ENCODE data around the gene PLA1A. TPM values are rescaled to one million over a fixed set of nuclear protein-coding genes. Genes with fewer than 3 reads are reported as not detected.
A peak's percentile ranks its signal among the peaks of the same experiment; 100 is the strongest.

The PLA1A gene
- polyA plus RNA-seq, 1 donor from 2014 or later = not detected

- peaks cover 1% of the 10 kb centered on the region for H3K36me3 Mint-ChIP-seq
- no peaks in the 10 kb centered on the region for H3K27me3 Mint-ChIP-seq
- H3K4me1 Mint-ChIP-seq = no peaks in the 10 kb centered on the region
- no peak overlapping the region for H3K27ac Mint-ChIP-seq
- no peak overlapping the region for H3K4me3 Mint-ChIP-seq
- H3K9me3 Mint-ChIP-seq = peaks cover 0 to 2% (median 0%) of the 10 kb centered on the region in 3 donors
These were observed 11.6 kb downstream of the PLA1A start for GRCh38 chr3:119609301-119609700.

- Mint-ChIP-seq H3K36me3 (peaks cover 1% of the 10 kb centered on the region), H3K27me3 (no peaks in the 10 kb centered on the region), H3K4me1 (no peaks in the 10 kb centered on the region), H3K4me3 (no peak overlapping the region), H3K27ac (no peak overlapping the region), H3K9me3 (peaks cover 0 to 2% (median 0%) of the 10 kb centered on the region in 3 donors)
These were observed 14.0 kb downstream of the PLA1A start for GRCh38 chr3:119611664-119612063.

- peaks cover 0 to 2% (median 0%) of the 10 kb centered on the region in 3 donors for H3K9me3 Mint-ChIP-seq
- no peak overlapping the region for H3K4me3 Mint-ChIP-seq
- H3K4me1 Mint-ChIP-seq = no peaks in the 10 kb centered on the region
- H3K27me3 Mint-ChIP-seq = no peaks in the 10 kb centered on the region
- H3K27ac Mint-ChIP-seq = no peak overlapping the region
- H3K36me3 Mint-ChIP-seq = peaks cover 2% of the 10 kb centered on the region
These were observed 15.5 kb downstream of the PLA1A start for GRCh38 chr3:119613201-119613600.

- H3K4me1 Mint-ChIP-seq = peaks cover 0 to 1% (median 0%) of the 10 kb centered on the region in 3 donors
- no peak overlapping the region for H3K4me3 Mint-ChIP-seq
- peaks cover under 1% of the 10 kb centered on the region for H3K27me3 Mint-ChIP-seq
- no peak overlapping the region for H3K27ac Mint-ChIP-seq
- peaks cover 2% of the 10 kb centered on the region for H3K36me3 Mint-ChIP-seq
- peaks cover 0 to 2% (median 0%) of the 10 kb centered on the region in 3 donors for H3K9me3 Mint-ChIP-seq
These were observed 16.2 kb downstream of the PLA1A start for GRCh38 chr3:119613872-119614271.

- Mint-ChIP-seq H3K36me3 (peaks cover 2% of the 10 kb centered on the region), H3K4me3 (no peak overlapping the region), H3K27ac (no peak overlapping the region), H3K27me3 (peaks cover 2% of the 10 kb centered on the region), H3K4me1 (peaks cover 0 to 6% (median 0%) of the 10 kb centered on the region in 3 donors), H3K9me3 (peaks cover 0 to 2% (median 0%) of the 10 kb centered on the region in 3 donors)
These were observed 18.4 kb downstream of the PLA1A start for GRCh38 chr3:119616056-119616455.

GRCh38 chr3:119619094-119619493, 21.4 kb downstream of the PLA1A start:
- Mint-ChIP-seq H3K36me3 (peaks cover 2% of the 10 kb centered on the region), H3K27me3 (peaks cover 2% of the 10 kb centered on the region), H3K4me1 (peaks cover 0 to 6% (median 0%) of the 10 kb centered on the region in 3 donors), H3K9me3 (no peaks in the 10 kb centered on the region), H3K4me3 (peak overlapping the region in 2 of 4 donors; percentile 2 to 13), H3K27ac (peak overlapping the region in 1 of 3 donors; percentile 10)

DNA sequence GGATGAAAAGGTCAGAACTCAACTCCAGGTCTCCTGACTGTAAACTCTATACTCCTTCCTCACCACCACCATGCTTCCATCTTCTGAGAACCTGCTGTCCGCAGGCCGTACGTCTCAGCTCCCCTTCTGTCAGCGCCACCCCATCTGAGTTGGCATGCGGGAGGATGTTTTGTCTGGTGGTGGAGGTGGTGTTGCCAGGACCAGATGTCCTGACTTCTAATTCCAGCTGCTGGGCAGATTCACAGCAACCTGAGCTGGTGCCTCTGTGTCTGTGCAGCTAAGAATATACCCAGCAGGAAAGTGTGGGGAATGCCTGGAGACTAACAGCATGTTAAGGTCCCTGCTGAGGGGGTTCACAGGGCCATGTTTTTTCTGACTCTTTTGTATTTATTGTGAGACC, 23.2 kb downstream of the PLA1A start:
- H3K9me3 Mint-ChIP-seq = no peaks in the 10 kb centered on the region

GRCh38 chr3:119624002-119624720, 26.5 kb downstream of the PLA1A start:
- no peak overlapping the region for H3K27ac Mint-ChIP-seq

More for the DNA sequence above, 23.2 kb downstream of the PLA1A start:
- H3K27me3 Mint-ChIP-seq = peaks cover 2% of the 10 kb centered on the region
- H3K4me3 Mint-ChIP-seq = no peak overlapping the region
- H3K27ac Mint-ChIP-seq = peak overlapping the region in 1 of 3 donors; percentile 81
- peaks cover 5 to 11% (median 9%) of the 10 kb centered on the region in 3 donors for H3K4me1 Mint-ChIP-seq
- H3K36me3 Mint-ChIP-seq = peaks cover 2% of the 10 kb centered on the region

DNA sequence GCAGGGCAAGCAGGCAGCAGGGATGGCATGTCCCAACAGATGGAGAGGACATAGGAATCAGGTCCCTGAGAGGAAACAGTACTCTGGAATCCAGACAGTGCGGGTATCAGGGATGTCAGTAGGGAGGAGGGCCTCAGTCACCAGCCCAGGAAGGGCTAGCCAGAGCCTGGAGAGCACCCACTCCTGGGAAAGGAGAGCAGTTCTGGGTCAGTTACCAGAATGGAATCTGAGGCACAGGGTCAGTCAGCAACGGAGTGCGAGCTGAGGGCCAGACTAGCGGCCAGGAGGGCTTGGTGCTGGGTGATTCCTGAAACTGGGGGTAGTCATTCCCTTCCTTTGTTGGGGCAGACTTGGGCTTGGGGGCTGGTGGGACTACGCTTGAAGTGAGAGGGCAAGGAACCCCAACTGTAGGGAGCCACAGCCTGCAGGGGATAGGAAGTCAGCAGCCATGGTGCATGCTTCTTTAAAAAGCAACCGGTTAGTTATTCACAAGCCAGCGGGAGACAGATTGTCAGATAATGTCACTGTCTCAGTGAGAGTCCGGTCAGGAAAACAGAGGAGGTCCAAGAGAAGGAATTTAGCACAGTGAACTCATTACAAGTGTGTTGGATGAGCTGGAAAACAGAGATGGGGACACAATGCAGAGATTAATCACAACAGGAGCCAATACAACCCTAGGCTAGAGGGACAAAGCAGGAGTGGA, 27.9 kb downstream of the PLA1A start:
- peaks cover 33 to 41% (median 37%) of the 10 kb centered on the region in 3 donors for H3K4me1 Mint-ChIP-seq
- H3K4me3 Mint-ChIP-seq = peak overlapping the region in 3 of 4 donors; percentile 6 to 43 (median 28)
- no peaks in the 10 kb centered on the region for H3K36me3 Mint-ChIP-seq
- no peaks in the 10 kb centered on the region for H3K9me3 Mint-ChIP-seq
- no peak overlapping the region for H3K27ac Mint-ChIP-seq
- no peaks in the 10 kb centered on the region for H3K27me3 Mint-ChIP-seq

More at GRCh38 chr3:119624002-119624720, 26.5 kb downstream of the PLA1A start:
- H3K27me3 Mint-ChIP-seq = no peaks in the 10 kb centered on the region
- H3K9me3 Mint-ChIP-seq = no peaks in the 10 kb centered on the region
- peaks cover 33 to 35% (median 33%) of the 10 kb centered on the region in 3 donors for H3K4me1 Mint-ChIP-seq
- H3K4me3 Mint-ChIP-seq = no peak overlapping the region
- H3K36me3 Mint-ChIP-seq = no peaks in the 10 kb centered on the region

- H3K36me3 Mint-ChIP-seq = no peaks in the 10 kb centered on the region
- H3K4me1 Mint-ChIP-seq = peaks cover 33 to 41% (median 39%) of the 10 kb centered on the region in 3 donors
- no peaks in the 10 kb centered on the region for H3K9me3 Mint-ChIP-seq
- H3K27me3 Mint-ChIP-seq = no peaks in the 10 kb centered on the region
- peak overlapping the region in 1 of 4 donors; percentile 28 for H3K4me3 Mint-ChIP-seq
- peak overlapping the region in 1 of 3 donors; percentile 30 for H3K27ac Mint-ChIP-seq
These were observed 28.5 kb downstream of the PLA1A start for GRCh38 chr3:119626196-119626595.

GRCh38 chr3:119627461-119627860, 29.8 kb downstream of the PLA1A start:
- Mint-ChIP-seq H3K4me3 (peak overlapping the region; percentile 58 to 91 (median 68)), H3K36me3 (no peaks in the 10 kb centered on the region), H3K4me1 (peaks cover 35 to 41% (median 40%) of the 10 kb centered on the region in 3 donors)

DNA sequence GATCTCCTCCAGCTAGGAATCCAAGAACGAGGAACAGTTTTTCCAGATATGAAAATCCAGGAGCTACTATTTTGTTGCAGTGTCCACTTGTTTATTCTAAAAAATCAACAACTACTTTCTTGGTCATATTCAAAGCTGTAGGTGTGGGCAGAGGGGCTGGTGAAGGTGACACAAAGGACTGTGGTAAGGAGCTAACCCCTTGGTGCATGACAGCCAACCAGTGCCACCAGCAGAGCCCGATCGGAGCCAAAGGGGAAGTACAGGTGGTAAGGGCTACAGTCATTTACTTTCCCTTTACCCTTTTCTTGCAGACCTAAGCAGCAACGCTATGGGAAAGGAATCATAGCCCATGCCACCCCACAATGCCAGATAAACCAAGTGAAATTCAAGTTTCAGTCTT, 30.7 kb downstream of the PLA1A start:
- H3K27me3 Mint-ChIP-seq = no peaks in the 10 kb centered on the region
- peak overlapping the region; percentile 44 to 91 (median 60) for H3K4me3 Mint-ChIP-seq
- no peaks in the 10 kb centered on the region for H3K36me3 Mint-ChIP-seq
- H3K27ac Mint-ChIP-seq = peak overlapping the region; percentile 43 to 95 (median 64)
- H3K4me1 Mint-ChIP-seq = peaks cover 35 to 41% (median 40%) of the 10 kb centered on the region in 3 donors
- no peaks in the 10 kb centered on the region for H3K9me3 Mint-ChIP-seq

More at GRCh38 chr3:119627461-119627860, 29.8 kb downstream of the PLA1A start:
- Mint-ChIP-seq H3K9me3 (no peaks in the 10 kb centered on the region), H3K27me3 (no peaks in the 10 kb centered on the region), H3K27ac (peak overlapping the region; percentile 64 to 95 (median 76))

GRCh38 chr3:119628816-119629445, 31.2 kb downstream of the PLA1A start:
- Mint-ChIP-seq H3K36me3 (no peaks in the 10 kb centered on the region), H3K9me3 (no peaks in the 10 kb centered on the region), H3K27ac (peak overlapping the region; percentile 43 to 95 (median 64)), H3K27me3 (no peaks in the 10 kb centered on the region), H3K4me3 (peak overlapping the region; percentile 44 to 91 (median 60)), H3K4me1 (peaks cover 35 to 42% (median 41%) of the 10 kb centered on the region in 3 donors)

DNA sequence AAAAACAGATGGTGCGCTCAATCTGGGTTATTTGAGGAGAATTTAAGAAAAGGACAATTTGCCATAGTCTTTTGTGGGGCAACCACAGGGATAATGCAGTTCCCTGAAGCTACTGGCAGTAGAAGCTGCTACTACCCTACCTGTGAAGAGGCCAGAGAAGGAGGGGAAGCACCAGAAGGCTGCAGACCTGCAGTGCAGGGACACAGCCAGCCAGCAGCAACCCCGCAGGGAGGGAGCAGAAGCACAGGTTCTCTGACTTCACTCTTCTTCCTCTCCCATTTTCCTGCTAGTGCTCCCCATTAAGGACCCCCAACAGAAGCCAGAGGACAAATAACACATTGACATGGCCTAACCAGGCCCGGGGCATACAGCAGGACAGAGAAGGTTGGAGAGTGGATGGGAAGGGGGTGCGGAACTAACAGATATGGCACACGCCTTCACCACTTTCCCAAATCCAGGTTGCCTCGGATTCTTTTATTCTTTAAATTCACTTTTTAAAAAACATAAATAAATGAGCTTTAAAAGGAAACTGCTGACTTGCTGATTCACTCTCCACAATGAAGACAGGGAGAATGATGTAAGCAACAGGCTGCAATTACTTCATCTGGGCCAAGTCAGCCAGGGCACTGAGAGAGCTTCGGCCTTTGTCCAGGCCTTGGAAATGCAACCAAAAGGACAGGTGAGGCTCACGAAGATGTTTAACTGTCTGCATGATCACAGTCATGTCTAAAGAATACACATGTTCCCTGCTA, 32.6 kb downstream of the PLA1A start:
- H3K4me3 Mint-ChIP-seq = peak overlapping the region in 1 of 4 donors; percentile 60
- no peaks in the 10 kb centered on the region for H3K9me3 Mint-ChIP-seq
- H3K27me3 Mint-ChIP-seq = no peaks in the 10 kb centered on the region
- H3K27ac Mint-ChIP-seq = peak overlapping the region in 1 of 3 donors; percentile 82
- H3K4me1 Mint-ChIP-seq = peaks cover 30 to 41% (median 37%) of the 10 kb centered on the region in 3 donors
- no peaks in the 10 kb centered on the region for H3K36me3 Mint-ChIP-seq

All from IgD-negative memory B cell (primary cell).